GM19193 (cell line): ENCODE measurements around the gene FOXP4.

Experiments
- POLR2A ChIP-seq: IDR thresholded peaks from 4 replicates; pipeline ENCODE4 v1.6.1; 2011; ENCODE audit not compliant: insufficient read depth, insufficient read length; ENCODE audit errors: extremely low read depth

Gene FOXP4

DNA sequence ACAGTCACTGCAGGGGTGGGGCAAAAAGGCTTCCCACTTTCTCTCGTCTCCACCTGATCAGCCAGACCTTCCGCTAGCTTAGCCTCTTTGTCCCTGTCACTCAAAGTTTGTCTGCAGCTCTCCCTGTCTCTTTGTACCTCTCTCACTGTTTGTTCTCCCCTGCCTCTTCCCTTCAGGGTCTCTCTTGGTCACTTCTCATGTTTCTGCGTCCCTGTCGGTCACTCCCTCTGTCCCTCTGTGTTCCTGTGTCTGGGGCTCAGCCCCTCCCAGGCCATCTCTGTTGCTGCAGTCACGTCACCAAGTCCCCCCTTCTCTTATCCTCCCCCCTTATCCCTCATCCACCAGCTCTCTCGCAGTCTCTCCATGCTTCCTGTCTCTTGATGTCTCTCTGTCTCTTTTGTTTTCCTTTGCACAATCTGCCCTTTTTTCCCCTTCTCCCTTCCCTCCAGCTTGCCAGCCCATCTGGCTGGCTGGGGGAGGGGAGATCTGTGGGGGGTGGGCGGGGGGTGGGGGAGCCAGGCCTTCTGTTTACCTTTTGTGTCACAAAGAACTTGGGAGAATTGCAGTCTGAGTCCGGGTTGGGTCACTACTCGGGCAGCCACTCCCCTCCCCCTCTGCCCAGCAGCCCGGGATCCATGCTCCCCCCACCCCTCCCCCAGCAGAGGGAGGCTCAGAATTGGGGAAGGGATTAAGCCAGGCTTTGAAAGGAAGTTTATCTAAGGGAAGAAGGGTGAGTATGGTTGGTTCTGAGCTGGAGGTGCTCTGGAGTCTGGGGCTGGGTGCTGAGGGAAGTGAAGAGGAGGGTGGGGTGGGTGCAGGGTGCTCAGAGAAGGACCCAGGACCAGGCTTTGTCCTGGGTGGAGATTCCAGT, 32.3 kb downstream of the FOXP4 start:
- TF ChIP-seq POLR2A, result no peak

DNA sequence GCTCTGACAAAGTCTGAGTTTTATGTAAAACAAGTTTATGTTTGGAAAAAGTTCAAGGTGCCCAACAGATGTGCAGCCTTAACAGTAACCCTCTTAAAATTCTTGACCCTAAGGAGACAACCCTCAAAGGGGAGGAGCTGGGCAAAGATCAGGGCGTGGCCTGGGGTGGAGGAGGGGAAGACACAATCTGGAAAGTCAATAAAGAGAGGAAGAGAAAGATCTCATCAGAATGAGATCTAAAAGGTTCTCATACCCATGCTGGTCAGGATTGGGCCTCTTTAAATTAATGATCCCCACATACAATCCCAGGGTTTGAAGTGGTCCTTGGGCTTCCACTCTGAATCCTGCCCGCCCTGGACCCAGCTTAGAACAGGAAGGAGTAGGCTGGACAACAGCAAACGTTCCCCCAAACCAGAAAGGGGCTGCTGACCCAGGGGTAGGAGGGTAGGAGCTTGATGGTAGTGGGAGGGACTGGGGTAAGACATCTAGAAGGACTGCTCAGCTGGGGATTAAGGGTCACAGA, 33.0 kb downstream of the FOXP4 start:
- TF ChIP-seq POLR2A, result no peak

DNA sequence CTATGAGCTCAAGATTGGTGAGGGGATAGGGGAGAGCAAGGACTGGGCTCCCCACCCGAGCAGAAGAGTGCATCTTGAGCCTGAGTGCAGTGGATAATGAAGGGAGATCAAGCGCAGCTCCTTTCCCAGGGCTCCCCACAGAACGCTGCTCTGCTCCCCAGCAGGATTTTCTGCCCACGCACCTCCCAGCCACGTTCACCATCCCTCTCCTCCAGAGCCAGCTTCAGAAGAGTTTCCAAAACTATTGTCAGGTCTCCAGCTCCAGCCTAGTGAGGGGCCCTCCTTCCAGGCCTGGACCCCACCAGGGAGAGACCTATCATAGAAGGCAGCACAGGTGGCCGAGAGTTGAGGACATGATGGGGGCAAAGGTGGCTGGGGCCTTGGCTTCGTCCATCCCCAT, 34.5 kb downstream of the FOXP4 start:
- TF ChIP-seq POLR2A, result no peak

DNA sequence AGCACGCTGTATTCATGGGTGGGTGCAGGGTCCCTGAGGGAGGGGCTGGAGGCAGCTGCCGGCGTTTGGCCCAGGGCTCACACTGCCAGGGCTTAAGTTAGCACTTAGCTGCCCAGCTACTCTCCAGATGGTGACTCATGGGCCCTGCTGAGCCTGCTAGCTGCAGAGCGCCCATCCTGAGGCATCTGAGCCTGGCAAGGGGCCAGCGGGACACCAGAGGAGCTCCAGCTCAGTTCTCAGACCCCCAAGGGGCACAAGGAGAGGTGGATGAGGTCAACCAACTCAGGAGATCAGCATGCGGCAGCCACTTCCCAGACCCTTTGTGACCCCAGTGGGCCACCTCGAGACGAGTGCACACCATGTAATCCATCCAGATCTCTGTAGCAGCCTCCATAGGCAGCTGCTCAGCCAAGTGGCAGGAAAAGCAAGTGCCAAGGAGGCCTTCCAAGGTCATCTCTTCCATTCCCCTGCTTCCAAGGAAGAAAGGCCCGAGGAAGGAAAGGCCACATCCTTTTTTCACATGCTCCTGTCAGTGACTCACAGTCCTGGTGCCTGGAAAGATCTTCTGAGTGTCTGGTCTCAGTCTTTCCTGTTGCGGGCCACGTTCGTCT, 35.3 kb downstream of the FOXP4 start:
- no peak for TF ChIP-seq POLR2A

DNA sequence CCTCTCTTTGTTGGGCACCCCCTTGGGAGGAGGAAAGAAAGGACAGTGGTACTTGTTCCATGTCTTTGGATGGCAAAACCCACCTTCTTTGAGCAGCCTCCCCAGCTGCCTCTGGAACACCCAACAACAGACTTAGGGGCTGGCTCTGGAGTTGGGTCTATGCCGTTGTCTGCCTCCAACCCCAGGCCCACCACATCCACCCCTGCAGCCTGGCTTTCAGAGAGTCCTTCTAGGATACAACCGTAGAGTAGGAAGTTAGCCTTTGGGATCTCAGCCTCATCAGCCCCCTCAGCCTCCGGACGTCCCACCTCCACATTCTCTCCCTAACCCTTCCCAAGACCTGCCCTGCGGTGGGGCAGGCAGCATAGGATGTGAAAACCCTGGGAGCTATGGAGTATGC, 36.4 kb downstream of the FOXP4 start:
- no peak for TF ChIP-seq POLR2A

DNA sequence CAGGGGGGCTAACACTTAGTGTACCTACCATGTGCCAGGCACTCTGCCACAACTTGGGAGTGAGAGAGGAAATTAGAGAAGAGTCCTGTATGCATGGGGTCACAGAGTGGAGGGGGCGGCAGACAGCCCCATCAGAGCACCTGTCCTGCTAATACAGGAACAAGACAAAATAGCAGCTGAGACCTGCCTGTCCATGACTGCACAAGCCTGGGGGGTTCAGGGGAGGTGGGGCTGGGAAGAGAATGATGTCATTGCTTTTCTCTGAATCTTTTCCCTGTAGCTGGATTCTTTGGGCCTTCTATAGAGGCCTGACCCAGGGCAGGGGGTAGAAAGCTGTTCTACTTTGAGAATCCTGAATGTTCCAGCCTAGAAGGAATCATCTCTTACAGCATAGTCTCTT, 37.4 kb downstream of the FOXP4 start:
- TF ChIP-seq POLR2A, result no peak

DNA sequence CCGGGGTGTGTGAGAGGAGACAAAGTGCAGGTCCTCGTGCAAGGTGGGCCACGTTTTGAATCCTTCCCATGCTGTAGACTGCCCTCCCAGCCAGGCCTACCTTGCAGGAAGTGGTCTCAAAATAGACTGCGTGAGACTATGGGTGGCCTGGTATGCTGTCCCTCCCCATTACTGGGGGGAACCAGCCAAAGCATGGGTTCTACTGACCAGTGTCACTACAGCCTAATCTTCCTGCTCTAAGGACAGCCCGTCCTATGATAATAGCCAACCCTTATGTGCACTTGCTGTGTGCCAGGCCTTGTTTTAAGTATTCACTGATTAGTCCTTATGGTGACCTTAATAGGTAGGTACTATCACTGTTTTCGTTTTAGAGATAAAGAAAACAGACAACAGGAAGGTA, 38.0 kb downstream of the FOXP4 start:
- no peak for TF ChIP-seq POLR2A

DNA sequence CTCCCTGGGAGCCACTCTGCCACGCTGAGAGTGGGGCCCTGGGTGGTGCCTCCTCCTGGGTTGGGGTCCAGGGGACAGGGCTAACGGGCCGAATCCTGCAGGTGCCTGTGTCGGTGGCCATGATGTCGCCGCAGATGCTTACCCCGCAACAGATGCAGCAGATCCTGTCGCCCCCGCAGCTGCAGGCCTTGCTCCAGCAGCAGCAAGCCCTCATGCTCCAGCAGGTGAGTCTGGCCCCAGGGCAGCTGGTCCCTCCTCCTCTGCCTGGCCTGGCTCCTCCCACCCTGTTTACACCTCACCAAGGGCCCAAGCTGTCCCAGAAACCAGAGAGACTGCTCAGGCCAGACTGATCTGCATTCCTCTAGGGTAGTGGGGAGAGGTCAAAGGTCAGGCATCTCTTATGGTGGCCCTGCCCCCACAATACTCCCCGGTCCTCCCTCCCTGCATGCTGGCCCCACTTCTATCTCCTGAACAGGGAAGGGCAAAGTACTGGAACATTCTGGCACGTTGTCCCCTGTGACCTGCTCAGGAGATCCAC, 38.6 kb downstream of the FOXP4 start:
- no peak for TF ChIP-seq POLR2A

DNA sequence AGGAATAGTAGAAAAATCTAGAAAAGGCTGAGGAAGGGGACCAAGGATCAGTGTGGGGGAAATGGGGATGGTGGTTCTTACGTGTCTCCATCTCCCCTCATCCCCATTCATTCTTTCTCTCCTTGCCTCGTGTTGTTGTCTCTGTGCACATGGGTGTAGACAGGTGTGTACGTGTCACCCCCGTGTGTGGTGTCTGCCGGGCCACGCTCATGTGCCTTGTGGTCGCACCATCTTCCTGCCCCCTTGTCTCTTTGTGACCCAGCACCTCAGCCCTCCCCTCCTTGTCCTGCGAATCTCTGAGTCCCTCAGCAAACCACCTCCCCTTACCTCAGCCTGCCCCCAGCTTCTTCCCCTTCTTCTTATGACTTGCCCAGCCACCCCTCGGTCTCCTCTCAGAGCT, 39.4 kb downstream of the FOXP4 start:
- no peak for TF ChIP-seq POLR2A

DNA sequence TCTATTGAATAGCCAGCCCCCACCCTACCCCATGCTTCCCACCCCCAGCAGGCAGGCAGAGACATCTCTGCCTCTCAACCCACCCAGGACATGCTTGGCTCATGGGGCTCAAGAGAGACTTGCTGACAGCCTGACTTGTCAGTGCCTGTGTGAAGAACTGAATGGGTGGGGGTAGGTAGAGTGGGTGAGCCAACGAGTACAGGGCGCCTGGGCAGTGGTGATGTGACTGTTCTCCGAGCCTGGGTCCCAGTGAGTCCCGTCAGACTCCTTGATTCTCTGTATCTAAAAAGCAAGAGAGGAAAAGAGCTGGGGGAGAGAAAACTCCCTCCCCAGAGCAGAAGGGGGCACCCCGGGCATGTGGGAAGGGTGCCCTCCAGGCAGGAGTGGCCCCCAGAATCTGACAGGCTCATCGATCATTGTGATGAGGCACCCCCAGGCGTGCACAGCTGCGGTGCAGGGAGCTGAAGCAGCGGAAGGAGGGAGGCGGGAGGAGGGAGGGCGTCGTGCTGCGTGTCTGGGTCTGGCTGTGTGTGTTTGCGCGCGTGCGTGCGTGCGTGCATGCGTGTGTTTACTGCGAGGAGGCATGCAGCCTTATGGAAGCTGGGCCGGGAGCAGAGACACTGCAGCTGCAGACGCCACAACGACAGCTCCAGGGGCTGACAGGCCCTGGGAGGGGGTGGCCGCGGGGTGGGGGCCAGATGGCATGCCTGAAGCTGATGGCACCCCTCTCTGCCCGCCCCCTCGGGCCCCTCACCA, 40.2 kb downstream of the FOXP4 start:
- TF ChIP-seq POLR2A, result no peak

DNA sequence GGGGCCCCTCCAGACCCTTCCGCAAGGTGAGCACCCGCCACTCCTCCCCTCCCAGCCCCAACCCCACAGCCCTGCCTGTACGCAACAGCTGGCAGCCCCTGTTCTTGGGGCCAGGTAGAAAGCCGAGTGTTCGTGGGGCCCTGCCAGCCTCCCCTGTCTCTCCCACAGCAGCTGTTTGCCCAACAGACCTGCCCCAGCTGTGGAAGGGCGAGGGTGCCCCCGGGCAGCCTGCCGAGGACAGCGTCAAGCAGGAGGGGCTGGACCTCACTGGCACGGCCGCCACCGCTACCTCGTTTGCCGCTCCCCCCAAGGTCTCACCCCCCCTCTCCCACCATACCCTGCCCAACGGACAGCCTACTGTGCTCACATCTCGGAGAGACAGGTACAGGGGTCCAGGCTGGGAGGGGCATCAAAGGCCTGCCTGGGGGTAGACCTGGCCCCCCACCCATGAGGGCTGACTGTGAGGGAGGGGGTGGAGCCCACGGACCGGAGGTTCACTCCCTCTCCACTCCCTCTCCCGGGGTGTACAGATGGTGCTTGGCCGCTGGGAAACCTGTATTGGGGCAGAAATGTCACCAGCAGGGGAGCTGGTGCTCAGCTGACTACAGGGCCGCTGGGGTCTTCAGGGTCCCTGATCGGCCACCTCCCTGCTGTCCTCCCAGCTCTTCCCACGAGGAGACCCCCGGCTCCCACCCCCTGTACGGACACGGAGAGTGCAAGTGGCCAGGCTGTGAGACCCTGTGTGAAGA, 41.1 kb downstream of the FOXP4 start:
- no peak for TF ChIP-seq POLR2A

DNA sequence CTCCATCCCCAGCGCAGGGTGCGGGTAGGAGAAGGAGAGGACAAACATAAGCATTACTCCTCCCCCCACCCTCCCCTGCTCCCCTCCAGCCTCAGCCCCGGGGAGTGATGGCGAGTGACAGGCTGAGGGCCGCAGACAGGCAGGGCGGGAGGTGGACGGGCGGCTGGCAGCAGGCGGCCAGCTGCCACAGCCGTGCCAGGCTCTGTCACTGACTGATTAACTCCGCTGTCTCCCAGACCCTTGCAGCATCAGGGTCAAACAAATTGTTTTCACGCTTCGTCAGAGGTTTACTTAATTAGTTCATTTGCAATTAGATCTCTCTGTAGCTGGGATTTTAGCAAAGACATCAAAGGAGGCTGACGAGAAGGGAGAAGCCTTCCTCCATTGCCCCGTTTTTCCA, 41.9 kb downstream of the FOXP4 start:
- no peak for TF ChIP-seq POLR2A

DNA sequence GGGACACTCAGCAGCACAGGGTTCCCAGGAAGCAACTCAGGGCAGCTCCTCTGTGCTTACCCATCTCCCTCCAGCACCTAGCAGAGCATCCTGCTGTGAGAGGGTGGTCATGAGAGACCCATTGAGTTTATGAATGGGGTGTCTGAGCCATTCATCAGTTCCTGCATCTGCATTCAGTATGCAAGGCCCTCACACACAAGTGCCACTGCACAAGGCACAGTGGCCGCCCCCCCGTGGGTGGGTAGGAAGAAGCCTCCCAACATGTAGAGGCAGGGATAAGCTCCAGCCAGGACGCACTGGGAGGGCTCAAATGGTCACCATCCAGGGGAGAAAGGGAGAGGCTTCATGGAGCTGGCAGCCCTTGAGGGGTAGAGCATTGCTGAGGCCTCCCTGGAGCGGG, 43.0 kb downstream of the FOXP4 start:
- no peak for TF ChIP-seq POLR2A
